Cardiac muscle cell (in vitro differentiated cells and primary cell): Measurements from ENCODE around the gene FAM110D. TPM values are rescaled to one million over a fixed set of nuclear protein-coding genes. Genes with fewer than 3 reads are reported as not detected.

Source experiments
- DNase-seq, 2 donors: peaks; one replicate each; pipeline versions ENCODE4 v3.0.0 to v3.0.0-alpha.2; 2010 to 2017; ENCODE audit warnings: low read depth in 1 of 2, low spot score in 1 of 2
- H3K27ac ChIP-seq: fragments of 200-600 bp; sonication (generic); 2 replicates; pipeline ENCODE4 v1.5.1; 2016
- H3K27me3 ChIP-seq: fragments of 200-600 bp; sonication (generic); 2 replicates; pipeline ENCODE4 v1.6.0; 2016; ENCODE audit warnings: control low read depth
- H3K36me3 ChIP-seq: fragments of 200-600 bp; sonication (generic); 2 replicates; pipeline ENCODE4 v1.5.1; 2016; ENCODE audit warnings: control low read depth
- H3K4me1 ChIP-seq: fragments of 200-600 bp; sonication (generic); 2 replicates; pipeline ENCODE4 v1.8.1; 2017; ENCODE audit warnings: low read depth, mild to moderate bottlenecking, mixed run types
- H3K4me3 ChIP-seq: fragments of 200-600 bp; sonication (generic); 2 replicates; pipeline ENCODE4 v1.5.1; 2016; ENCODE audit warnings: mild to moderate bottlenecking
- H3K9me3 ChIP-seq: fragments of 200-600 bp; sonication (generic); 2 replicates; pipeline ENCODE4 v1.5.1; 2017; ENCODE audit warnings: low read depth, mild to moderate bottlenecking, control low read depth
- CTCF ChIP-seq: IDR thresholded peaks from 2 replicates; pipeline ENCODE4 v1.5.1; 2012; ENCODE audit warnings: low read depth, mild to moderate bottlenecking, low read length
- polyA plus RNA-seq: library from polyadenylated mRNA; unstranded; fragments of >200 nt; fragmentation: Nextera tagmentation; extraction: Ambion mirVana; gene quantifications from 2 replicates; pipeline ENCODE4 v1.2.1, GENCODE V29; 2016
- total RNA-seq: library from RNA; depleted of rRNA; stranded (reverse); fragments of >200 nt; gene quantifications from 2 replicates; pipeline ENCODE4 v1.2.3, GENCODE V29; 2016

Gene FAM110D
- total and polyA plus RNA-seq, 2 experiments from 2014 or later, result 4.7 to 10.9 TPM

GRCh38 chr1:26112407-26112775 is 46.5 kb upstream of the FAM110D start:
- Histone ChIP-seq H3K27me3 (no peaks in the 10 kb centered on the region), H3K4me1 (peaks cover 17% of the 10 kb centered on the region), H3K9me3 (no peaks in the 10 kb centered on the region), H3K36me3 (peaks cover 12% of the 10 kb centered on the region), H3K27ac (peak overlapping the region; percentile 96), H3K4me3 (peak overlapping the region; percentile 90)
- no peak for TF ChIP-seq CTCF
- DNase-seq, result no peak

- DNase-seq, result no peak
- no peaks in the 10 kb centered on the region for H3K27me3 ChIP-seq
- H3K9me3 ChIP-seq, result no peaks in the 10 kb centered on the region
- peaks cover 17% of the 10 kb centered on the region for H3K4me1 ChIP-seq
- no peak for TF ChIP-seq CTCF
- H3K36me3 ChIP-seq, result peaks cover 20% of the 10 kb centered on the region
- no peak overlapping the region for H3K4me3 ChIP-seq
- H3K27ac ChIP-seq, result no peak overlapping the region
Observed at GRCh38 chr1:26114165-26114927, 44.5 kb upstream of the FAM110D start.

GRCh38 chr1:26119892-26120608 is 38.8 kb upstream of the FAM110D start:
- Histone ChIP-seq H3K4me3 (no peak overlapping the region), H3K27ac (peak overlapping the region; percentile 48), H3K27me3 (no peaks in the 10 kb centered on the region), H3K4me1 (peaks cover 14% of the 10 kb centered on the region), H3K36me3 (peaks cover 31% of the 10 kb centered on the region), H3K9me3 (no peaks in the 10 kb centered on the region)
- TF ChIP-seq CTCF, result no peak
- DNase-seq, result no peak

DNA sequence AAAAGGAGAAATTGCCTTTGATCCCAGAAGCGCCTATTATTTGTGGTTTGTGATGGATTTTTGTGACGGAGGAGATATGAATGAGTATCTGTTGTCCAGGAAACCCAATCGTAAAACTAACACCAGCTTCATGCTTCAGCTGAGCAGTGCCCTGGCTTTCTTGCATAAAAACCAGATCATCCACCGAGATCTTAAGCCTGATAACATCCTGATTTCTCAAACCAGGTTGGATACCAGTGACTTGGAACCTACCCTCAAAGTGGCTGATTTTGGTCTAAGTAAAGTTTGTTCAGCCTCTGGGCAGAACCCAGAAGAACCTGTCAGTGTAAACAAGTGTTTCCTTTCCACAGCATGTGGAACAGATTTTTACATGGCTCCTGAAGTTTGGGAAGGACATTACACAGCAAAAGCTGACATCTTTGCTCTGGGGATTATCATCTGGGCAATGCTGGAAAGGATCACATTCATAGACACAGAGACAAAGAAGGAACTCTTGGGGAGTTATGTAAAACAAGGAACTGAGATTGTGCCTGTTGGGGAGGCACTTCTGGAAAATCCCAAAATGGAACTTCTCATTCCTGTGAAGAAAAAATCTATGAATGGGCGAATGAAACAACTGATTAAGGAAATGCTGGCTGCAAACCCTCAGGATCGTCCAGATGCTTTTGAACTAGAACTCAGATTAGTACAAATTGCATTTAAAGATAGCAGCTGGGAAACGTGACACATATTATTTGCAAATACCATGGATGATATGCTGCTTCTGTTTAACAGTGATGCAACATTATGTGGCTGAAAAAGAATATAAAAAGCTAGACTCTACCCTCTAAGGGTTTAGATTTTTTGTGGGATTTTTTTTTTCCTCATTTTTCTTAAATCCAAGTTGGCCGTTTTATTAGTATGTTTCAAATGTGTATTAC is 36.8 kb upstream of the FAM110D start:
- Histone ChIP-seq H3K4me1 (peaks cover 26% of the 10 kb centered on the region), H3K36me3 (peaks cover 28% of the 10 kb centered on the region), H3K9me3 (no peaks in the 10 kb centered on the region), H3K27me3 (no peaks in the 10 kb centered on the region), H3K4me3 (no peak overlapping the region), H3K27ac (peak overlapping the region; percentile 62)
- TF ChIP-seq CTCF, result no peak
- DNase-seq, result peak in 1 of 2 donors; percentile 52
